ENCODE data around the gene HOXB3. TPM values are rescaled to one million over a fixed set of nuclear protein-coding genes. Genes with fewer than 3 reads are reported as not detected.
"Not testable (repeated sequence)": the region's sequence is repeated elsewhere in the genome, so short reads cannot be mapped to it uniquely, and the experiment has no call there.

HOXB3 gene
- total RNA-seq, 1 donor from 2014 or later: 2.5 TPM

GRCh38 chr17:48522031-48522653, 67.9 kb downstream of the HOXB3 start:
- H3K4me3 Mint-ChIP-seq: no peak overlapping the region
- no peaks in the 10 kb centered on the region for H3K9me3 Mint-ChIP-seq
- DNase-seq (ENCODE audit: low spot score): no peak
- H3K36me3 Mint-ChIP-seq (ENCODE audit: low read depth): no peaks in the 10 kb centered on the region
- intact Hi-C loops (cut with micrococcal nuclease): no loop called here
- H3K27ac Mint-ChIP-seq: no peak overlapping the region
- H3K4me1 Mint-ChIP-seq (ENCODE audit: low read depth): peaks cover 22% of the 10 kb centered on the region
- H3K27me3 Mint-ChIP-seq (ENCODE audit: insufficient read depth): peaks cover 57% of the 10 kb centered on the region

DNA sequence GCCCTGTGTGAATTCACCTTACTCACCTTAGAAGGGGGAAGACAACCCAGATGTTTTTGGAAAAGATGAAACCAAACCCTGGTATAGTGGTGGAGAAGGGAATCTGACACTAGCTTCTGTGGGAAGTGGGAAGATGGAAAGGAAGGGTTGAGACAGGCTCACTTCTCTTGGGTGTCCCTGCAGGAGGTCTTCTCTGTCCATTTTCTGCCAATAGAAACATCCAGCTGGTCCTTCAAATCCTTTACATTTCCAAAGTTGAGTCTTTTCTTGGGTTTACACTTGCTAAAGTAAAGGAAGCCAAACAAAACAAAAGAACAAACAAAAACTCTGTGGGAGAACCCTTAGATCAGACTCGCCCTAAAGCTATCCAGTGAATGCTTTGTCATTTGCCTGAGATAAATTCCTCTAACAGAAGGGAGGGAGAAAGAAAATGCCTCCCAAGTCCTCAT, 69.4 kb downstream of the HOXB3 start:
- Mint-ChIP-seq H3K27me3 (ENCODE audit: insufficient read depth) (peaks cover 57% of the 10 kb centered on the region), H3K9me3 (no peaks in the 10 kb centered on the region), H3K36me3 (ENCODE audit: low read depth) (no peaks in the 10 kb centered on the region), H3K4me3 (no peak overlapping the region), H3K4me1 (ENCODE audit: low read depth) (peaks cover 27% of the 10 kb centered on the region), H3K27ac (no peak overlapping the region)
- DNase-seq (ENCODE audit: low spot score): no peak
- intact Hi-C loops (cut with micrococcal nuclease): no loop called here

GRCh38 chr17:48519427-48519826, 70.6 kb downstream of the HOXB3 start:
- no peak for DNase-seq (ENCODE audit: low spot score)
- intact Hi-C loops (cut with micrococcal nuclease): no loop called here
- peaks cover 52% of the 10 kb centered on the region for H3K27me3 Mint-ChIP-seq (ENCODE audit: insufficient read depth)
- H3K4me3 Mint-ChIP-seq: no peak overlapping the region
- peak overlapping the region; percentile 40 for H3K27ac Mint-ChIP-seq
- H3K4me1 Mint-ChIP-seq (ENCODE audit: low read depth): peaks cover 38% of the 10 kb centered on the region
- no peaks in the 10 kb centered on the region for H3K36me3 Mint-ChIP-seq (ENCODE audit: low read depth)
- H3K9me3 Mint-ChIP-seq: no peaks in the 10 kb centered on the region

DNA sequence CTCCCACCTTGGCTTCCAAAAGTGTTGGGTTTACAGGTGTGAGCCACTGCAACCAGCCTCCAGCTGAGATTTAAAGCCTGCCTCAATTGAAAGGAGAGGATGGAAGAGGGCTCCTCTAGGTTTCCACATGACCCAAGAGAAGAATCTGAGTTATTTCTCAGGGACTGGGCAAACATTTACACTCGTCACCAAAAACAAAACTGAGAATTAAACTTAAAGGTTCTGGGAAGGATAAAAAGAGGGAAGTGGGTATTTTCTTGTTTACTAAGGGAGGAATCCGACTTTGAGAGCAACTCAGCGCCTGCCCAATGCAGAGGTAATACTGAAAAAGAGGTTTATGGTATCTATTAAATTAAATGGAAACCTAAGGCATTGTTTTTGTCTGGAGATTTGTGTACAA, 72.6 kb downstream of the HOXB3 start:
- Mint-ChIP-seq H3K27me3 (ENCODE audit: insufficient read depth) (peaks cover 36% of the 10 kb centered on the region), H3K36me3 (ENCODE audit: low read depth) (no peaks in the 10 kb centered on the region), H3K4me3 (no peak overlapping the region), H3K9me3 (no peaks in the 10 kb centered on the region), H3K27ac (no peak overlapping the region), H3K4me1 (ENCODE audit: low read depth) (peaks cover 58% of the 10 kb centered on the region)
- no peak for DNase-seq (ENCODE audit: low spot score)
- intact Hi-C loops (cut with micrococcal nuclease): no loop called here

GRCh38 chr17:48515925-48516900, 73.8 kb downstream of the HOXB3 start:
- Mint-ChIP-seq H3K27me3 (ENCODE audit: insufficient read depth) (peaks cover 36% of the 10 kb centered on the region), H3K27ac (no peak overlapping the region), H3K4me1 (ENCODE audit: low read depth) (peaks cover 69% of the 10 kb centered on the region), H3K9me3 (no peaks in the 10 kb centered on the region), H3K4me3 (no peak overlapping the region), H3K36me3 (ENCODE audit: low read depth) (no peaks in the 10 kb centered on the region)
- intact Hi-C loops (cut with micrococcal nuclease): no loop called here
- DNase-seq (ENCODE audit: low spot score): no peak

DNA sequence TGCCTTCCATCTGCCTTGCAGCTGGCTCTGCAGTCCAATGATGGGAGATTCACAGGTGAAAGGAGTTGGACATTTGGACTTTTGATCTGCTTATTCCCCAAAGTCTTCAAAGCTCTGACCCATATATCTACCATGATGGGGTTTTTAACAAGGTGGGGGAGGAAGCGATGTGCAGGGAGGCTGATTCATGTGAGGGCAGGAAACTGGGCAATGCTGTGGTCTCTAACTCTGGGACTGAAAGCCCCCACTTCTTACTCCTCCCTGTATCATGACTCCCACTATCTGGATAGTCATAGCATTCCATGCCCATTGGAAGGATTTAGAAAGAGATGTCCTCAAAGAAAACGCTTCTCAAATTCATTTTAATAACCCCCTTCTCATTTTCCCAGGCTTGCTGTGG, 75.6 kb downstream of the HOXB3 start:
- intact Hi-C loops (cut with micrococcal nuclease): no loop called here
- DNase-seq (ENCODE audit: low spot score): no peak
- peaks cover 26% of the 10 kb centered on the region for H3K27me3 Mint-ChIP-seq (ENCODE audit: insufficient read depth)
- peaks cover 65% of the 10 kb centered on the region for H3K4me1 Mint-ChIP-seq (ENCODE audit: low read depth)
- no peak overlapping the region for H3K27ac Mint-ChIP-seq
- H3K4me3 Mint-ChIP-seq: no peak overlapping the region
- no peaks in the 10 kb centered on the region for H3K9me3 Mint-ChIP-seq
- no peaks in the 10 kb centered on the region for H3K36me3 Mint-ChIP-seq (ENCODE audit: low read depth)

- Mint-ChIP-seq H3K4me3 (no peak overlapping the region), H3K27me3 (ENCODE audit: insufficient read depth) (peaks cover 24% of the 10 kb centered on the region), H3K4me1 (ENCODE audit: low read depth) (peaks cover 64% of the 10 kb centered on the region), H3K36me3 (ENCODE audit: low read depth) (no peaks in the 10 kb centered on the region), H3K27ac (no peak overlapping the region), H3K9me3 (no peaks in the 10 kb centered on the region)
- no peak for DNase-seq (ENCODE audit: low spot score)
- intact Hi-C loops (cut with micrococcal nuclease): no loop called here
Measured at GRCh38 chr17:48513666-48514455, 76.2 kb downstream of the HOXB3 start.

- peaks cover 23% of the 10 kb centered on the region for H3K27me3 Mint-ChIP-seq (ENCODE audit: insufficient read depth)
- no peaks in the 10 kb centered on the region for H3K36me3 Mint-ChIP-seq (ENCODE audit: low read depth)
- no peaks in the 10 kb centered on the region for H3K9me3 Mint-ChIP-seq
- DNase-seq (ENCODE audit: low spot score): peak; percentile 18
- peak overlapping the region; percentile 41 for H3K27ac Mint-ChIP-seq
- peaks cover 71% of the 10 kb centered on the region for H3K4me1 Mint-ChIP-seq (ENCODE audit: low read depth)
- intact Hi-C loops (cut with micrococcal nuclease): no loop called here
- H3K4me3 Mint-ChIP-seq: peak overlapping the region; percentile 64
Measured at GRCh38 chr17:48513097-48513496, 76.9 kb downstream of the HOXB3 start.

DNA sequence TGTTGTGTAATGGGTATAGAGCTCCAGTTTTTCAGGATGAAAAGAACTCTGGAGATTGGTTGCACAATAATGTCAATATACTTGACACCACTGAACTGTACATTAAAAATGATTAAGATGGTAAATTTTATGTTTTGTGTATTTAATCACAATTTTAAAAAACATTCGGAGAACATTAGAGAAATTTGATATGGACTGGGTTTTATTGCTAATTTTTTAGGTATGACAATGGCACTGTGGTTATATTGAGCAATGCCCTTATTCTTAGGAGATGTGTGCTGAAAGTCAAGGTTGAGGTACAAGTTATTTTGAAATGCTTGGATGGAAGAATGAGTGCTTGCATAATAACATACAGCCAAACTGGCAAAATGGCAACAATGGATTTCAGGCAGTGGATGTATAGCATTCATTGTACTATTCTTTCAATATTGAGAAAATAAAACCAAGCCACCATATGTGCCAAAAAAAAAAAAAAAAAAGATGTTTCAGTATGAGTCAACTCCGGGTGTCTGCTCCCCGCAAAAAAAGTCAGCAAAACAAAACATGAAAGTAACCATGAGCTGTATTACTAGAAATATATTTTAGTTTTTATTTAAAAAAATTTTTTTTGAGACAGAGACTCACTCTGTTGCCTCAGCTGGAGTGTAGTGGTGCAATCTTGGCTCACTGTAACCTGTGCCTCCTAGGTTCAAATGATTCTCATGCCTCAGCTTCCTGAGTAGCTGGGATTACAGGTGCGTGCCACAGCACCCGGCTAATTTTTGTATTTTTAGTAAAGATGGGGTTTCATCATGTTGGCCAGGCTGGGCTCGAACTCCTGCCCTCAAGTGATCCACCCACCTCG, 79.1 kb downstream of the HOXB3 start:
- H3K27ac Mint-ChIP-seq: peak overlapping the region; percentile 87
- peak overlapping the region; percentile 61 for H3K4me3 Mint-ChIP-seq
- no peaks in the 10 kb centered on the region for H3K9me3 Mint-ChIP-seq
- peaks cover 10% of the 10 kb centered on the region for H3K27me3 Mint-ChIP-seq (ENCODE audit: insufficient read depth)
- intact Hi-C loops (cut with micrococcal nuclease): loop anchor here (1.0 kb wide), 3 partner anchors 27 to 98 kb away; no protein-coding TSS in a partner anchor
- H3K4me1 Mint-ChIP-seq (ENCODE audit: low read depth): peaks cover 74% of the 10 kb centered on the region
- peak; percentile 44 for DNase-seq (ENCODE audit: low spot score)
- no peaks in the 10 kb centered on the region for H3K36me3 Mint-ChIP-seq (ENCODE audit: low read depth)

GRCh38 chr17:48510381-48510760, 79.7 kb downstream of the HOXB3 start:
- H3K27me3 Mint-ChIP-seq (ENCODE audit: insufficient read depth): peaks cover 5% of the 10 kb centered on the region
- no peak for DNase-seq (ENCODE audit: low spot score)
- peaks cover 77% of the 10 kb centered on the region for H3K4me1 Mint-ChIP-seq (ENCODE audit: low read depth)
- no peak overlapping the region for H3K27ac Mint-ChIP-seq
- no peaks in the 10 kb centered on the region for H3K36me3 Mint-ChIP-seq (ENCODE audit: low read depth)
- no peaks in the 10 kb centered on the region for H3K9me3 Mint-ChIP-seq
- intact Hi-C loops (cut with micrococcal nuclease): no loop called here
- H3K4me3 Mint-ChIP-seq: no peak overlapping the region

DNA sequence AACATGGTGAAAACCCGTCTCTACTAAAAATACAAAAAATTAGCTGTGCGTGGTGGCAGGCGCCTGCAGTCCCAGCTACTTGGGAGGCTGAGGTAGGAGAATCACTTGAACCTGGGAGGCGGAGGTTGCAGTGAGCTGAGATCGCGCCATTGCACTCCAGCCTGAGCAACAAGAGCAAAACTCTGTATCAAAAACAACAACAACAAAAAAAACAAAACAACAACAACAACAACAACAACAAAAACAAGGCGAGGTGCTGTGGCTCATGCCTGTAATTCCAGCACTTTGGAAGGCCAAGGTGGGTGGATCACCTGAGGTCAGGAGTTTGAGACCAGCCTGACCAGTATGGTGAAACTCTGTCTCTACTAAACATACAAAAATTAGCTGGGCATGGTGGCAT, 80.3 kb downstream of the HOXB3 start:
- H3K4me1 Mint-ChIP-seq (ENCODE audit: low read depth): peaks cover 77% of the 10 kb centered on the region
- H3K4me3 Mint-ChIP-seq; H3K27me3 Mint-ChIP-seq (ENCODE audit: insufficient read depth); H3K36me3 Mint-ChIP-seq (ENCODE audit: low read depth); H3K27ac Mint-ChIP-seq; DNase-seq (ENCODE audit: low spot score); H3K9me3 Mint-ChIP-seq; intact Hi-C loops (cut with micrococcal nuclease): not testable (repeated sequence)

- H3K4me3 Mint-ChIP-seq: peak overlapping the region; percentile 60
- no peaks in the 10 kb centered on the region for H3K9me3 Mint-ChIP-seq
- H3K4me1 Mint-ChIP-seq (ENCODE audit: low read depth): peaks cover 51% of the 10 kb centered on the region
- peaks cover 8% of the 10 kb centered on the region for H3K27me3 Mint-ChIP-seq (ENCODE audit: insufficient read depth)
- peak overlapping the region; percentile 84 for H3K27ac Mint-ChIP-seq
- DNase-seq (ENCODE audit: low spot score): no peak
- intact Hi-C loops (cut with micrococcal nuclease): loop anchor here (1.0 to 2.0 kb wide), 3 partner anchors 15 to 47 kb away; no protein-coding TSS in a partner anchor
- no peaks in the 10 kb centered on the region for H3K36me3 Mint-ChIP-seq (ENCODE audit: low read depth)
Measured at GRCh38 chr17:48506246-48506645, 83.8 kb downstream of the HOXB3 start.

Measured in activated T-helper 1 cell treated with anti-CD3 and anti-CD28 coated beads, Interleukin-12 subunit alpha, Interleukin-12 subunit beta, Interleukin-2, Interleukin-4 antibody, amounts not matched to agents 30 ng/mL and 10 ng/mL and 1 ng/mL, durations not matched to agents 14 hours and 24 hours and 36 hours (primary cell).